HEK293 (cell line): ENCODE data around the gene ZFP36L1.

Source experiments
- CTCF ChIA-PET: fragments of 350-600 bp; formaldehyde crosslinking; extraction: SDS; loops from one replicate; lab custom pipeline; 2021; ENCODE audit warnings: antibody characterized with exemption; lab: Yijun Ruan, JAX
- POLR2A ChIA-PET: fragments of 300-600 bp; formaldehyde crosslinking; extraction: SDS; loops from one replicate; lab custom pipeline; 2020; ENCODE audit warnings: antibody characterized with exemption, inconsistent platforms; lab: Yijun Ruan, JAX
- H3K27ac ChIP-seq: fragments of 200-500 bp; sonication (Bioruptor generic); 2 replicates; pipeline ENCODE4 v1.5.1; 2014; ENCODE audit warnings: low read depth, low read length, control low read depth, inconsistent platforms; ENCODE audit errors: extremely low read depth
- H3K36me3 ChIP-seq, 2 experiments: fragments of 200-500 bp in 1 of 2; sonication (Bioruptor generic) in 1 of 2; 1 replicate in 1 of 2; 2 replicates in 1 of 2; pipeline ENCODE4 v1.5.1; 2014 to 2017; ENCODE audit warnings: inconsistent platforms in 2 of 2, low read length in 2 of 2; ENCODE audit not compliant: control insufficient read depth in 2 of 2, insufficient read depth in 1 of 2
- H3K4me1 ChIP-seq: fragments of 200-500 bp; sonication (Bioruptor generic); 2 replicates; pipeline ENCODE4 v1.5.1; 2014; ENCODE audit warnings: mild to moderate bottlenecking, low read length, inconsistent platforms; ENCODE audit not compliant: control insufficient read depth, insufficient read depth
- H3K4me3 ChIP-seq: 2 replicates; pipeline ENCODE4 v1.5.1; 2011; ENCODE audit warnings: low read depth, mild to moderate bottlenecking, control low read depth, low read length, moderate library complexity
- H3K9me3 ChIP-seq: fragments of 200-500 bp; sonication (Bioruptor generic); 2 replicates; pipeline ENCODE4 v1.5.1; 2014; ENCODE audit warnings: low read depth, low read length, inconsistent platforms; ENCODE audit not compliant: control insufficient read depth, insufficient read depth
- GFI1B ChIP-seq: fragments of 450-650 bp; formaldehyde crosslinking; IDR thresholded peaks from 2 replicates; pipeline ENCODE4 v1.5.1; 2016; ENCODE audit warnings: missing biosample characterization, missing genetic modification characterization
- HOXC10 ChIP-seq: sonication (generic); formaldehyde crosslinking; IDR thresholded peaks from 2 replicates; pipeline ENCODE4 v1.8.1; 2023; ENCODE audit warnings: mild to moderate bottlenecking, missing genetic modification reagents
- KLF7 ChIP-seq: fragments of 450-650 bp; formaldehyde crosslinking; IDR thresholded peaks from 2 replicates; pipeline ENCODE4 v1.5.1; 2016; ENCODE audit warnings: missing biosample characterization, missing genetic modification characterization, borderline replicate concordance
- RBAK ChIP-seq: fragments of 450-650 bp; formaldehyde crosslinking; IDR thresholded peaks from 2 replicates; pipeline ENCODE4 v1.5.1; 2016; ENCODE audit warnings: missing biosample characterization, missing genetic modification characterization
- SALL2 ChIP-seq: fragments of 450-650 bp; formaldehyde crosslinking; IDR thresholded peaks from 2 replicates; pipeline ENCODE4 v1.5.0; 2017; ENCODE audit warnings: missing biosample characterization, mild to moderate bottlenecking, missing genetic modification characterization, borderline replicate concordance
- SP7 ChIP-seq: fragments of 450-650 bp; formaldehyde crosslinking; IDR thresholded peaks from 2 replicates; pipeline ENCODE4 v1.5.1; 2016; ENCODE audit warnings: missing biosample characterization, missing genetic modification characterization
- ZNF157 ChIP-seq: fragments of 450-650 bp; formaldehyde crosslinking; IDR thresholded peaks from 2 replicates; pipeline ENCODE4 v1.5.1; 2016; ENCODE audit warnings: missing biosample characterization, missing genetic modification characterization
- ZNF174 ChIP-seq: fragments of 450-650 bp; formaldehyde crosslinking; IDR thresholded peaks from 2 replicates; pipeline ENCODE4 v1.5.0; 2017; ENCODE audit warnings: missing biosample characterization, mild to moderate bottlenecking, missing genetic modification characterization
- ZNF248 ChIP-seq: fragments of 450-650 bp; formaldehyde crosslinking; IDR thresholded peaks from 2 replicates; pipeline ENCODE4 v1.5.1; 2017; ENCODE audit warnings: missing biosample characterization, missing genetic modification characterization
- ZNF311 ChIP-seq: fragments of 450-650 bp; formaldehyde crosslinking; IDR thresholded peaks from 2 replicates; pipeline ENCODE4 v1.5.1; 2017; ENCODE audit warnings: missing biosample characterization, missing genetic modification characterization, borderline replicate concordance
- ZNF324 ChIP-seq: fragments of 450-650 bp; formaldehyde crosslinking; IDR thresholded peaks from 2 replicates; pipeline ENCODE4 v1.5.1; 2016; ENCODE audit warnings: missing biosample characterization, missing genetic modification characterization
- ZNF514 ChIP-seq: fragments of 450-650 bp; formaldehyde crosslinking; IDR thresholded peaks from 2 replicates; pipeline ENCODE4 v1.5.1; 2016; ENCODE audit warnings: missing biosample characterization, missing genetic modification characterization
- ZNF518A ChIP-seq: fragments of 450-650 bp; formaldehyde crosslinking; conservative IDR thresholded peaks from 2 replicates; pipeline ENCODE4 v1.5.1; 2016; ENCODE audit warnings: low read depth, missing biosample characterization, missing genetic modification characterization
- ZNF549 ChIP-seq: fragments of 450-650 bp; IDR thresholded peaks from 2 replicates; pipeline ENCODE4 v1.5.1; 2018; ENCODE audit warnings: missing biosample characterization, missing genetic modification characterization, mild to moderate bottlenecking, inconsistent platforms, moderate library complexity
- ZNF555 ChIP-seq: fragments of 450-650 bp; formaldehyde crosslinking; conservative IDR thresholded peaks from 2 replicates; pipeline ENCODE4 v1.5.1; 2017; ENCODE audit warnings: missing biosample characterization, mild to moderate bottlenecking, missing genetic modification characterization, inconsistent platforms
- ZNF560 ChIP-seq: fragments of 450-650 bp; formaldehyde crosslinking; IDR thresholded peaks from 2 replicates; pipeline ENCODE4 v1.5.1; 2017; ENCODE audit warnings: missing biosample characterization, missing genetic modification characterization, borderline replicate concordance
- ZNF768 ChIP-seq: fragments of 450-650 bp; formaldehyde crosslinking; IDR thresholded peaks from 2 replicates; pipeline ENCODE4 v1.5.1; 2018; ENCODE audit warnings: missing biosample characterization, mild to moderate bottlenecking, missing genetic modification characterization
- ZNF837 ChIP-seq: fragments of 450-650 bp; formaldehyde crosslinking; IDR thresholded peaks from 2 replicates; pipeline ENCODE4 v1.5.1; 2016; ENCODE audit warnings: missing biosample characterization, missing genetic modification characterization
- TF ChIP-seq, protein P1 (sequence below): IDR thresholded peaks from 2 replicates; pipeline ENCODE4 v1.6.1; 2011; ENCODE audit warnings: mild to moderate bottlenecking, low read depth, low read length, borderline replicate concordance

ZFP36L1 gene

DNA sequence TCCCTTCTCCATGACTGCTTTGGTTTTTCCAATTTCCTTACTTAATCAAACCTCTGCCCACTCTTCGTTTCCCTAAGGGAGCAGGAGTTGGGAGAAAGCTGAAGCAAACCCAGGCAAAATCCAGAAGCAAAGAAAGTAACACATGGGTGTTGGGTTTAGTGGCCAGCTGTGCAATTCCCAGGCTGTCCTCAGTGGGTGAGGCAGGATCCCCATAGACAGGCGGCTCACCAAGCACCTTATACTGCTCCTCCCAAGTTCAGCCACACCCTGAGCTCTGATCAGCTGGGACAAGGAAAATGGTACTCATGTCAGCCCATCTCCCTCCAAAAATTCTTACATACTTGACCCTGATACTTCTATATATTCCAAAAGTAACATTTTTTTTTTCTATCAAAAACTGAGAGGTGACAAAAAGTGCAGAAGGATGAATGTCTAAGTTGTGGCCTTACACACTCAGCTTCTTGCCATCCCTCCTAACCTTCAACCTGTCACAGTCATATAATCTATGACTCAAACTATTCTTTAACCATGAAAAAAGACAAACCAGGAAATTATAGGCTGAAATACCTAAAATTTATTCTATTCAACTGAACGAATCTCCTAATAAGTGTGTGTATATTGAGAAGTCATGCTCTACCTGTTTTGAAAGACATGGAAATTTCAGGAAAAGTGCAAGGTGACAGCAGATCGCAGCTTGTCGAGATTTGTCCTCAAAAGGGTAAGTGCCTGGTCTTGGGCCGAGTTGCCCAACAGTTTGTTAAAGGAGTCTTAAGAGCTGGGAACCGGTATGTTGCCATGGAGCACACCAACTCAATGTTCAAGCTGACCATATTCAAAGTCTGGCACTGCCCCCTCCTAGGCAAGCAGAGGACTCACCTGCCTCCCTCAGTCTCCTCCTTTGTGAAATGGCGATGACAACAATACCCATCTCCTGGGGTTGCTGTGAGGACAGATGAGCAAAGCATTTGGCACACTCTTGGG, 17.6 kb upstream of the ZFP36L1 start:
- H3K4me3 ChIP-seq, result no peak overlapping the region
- H3K27ac ChIP-seq, result no peak overlapping the region
- ChIA-PET POLR2A (interaction anchor here (1.1 kb wide), 1 partner anchor 18 kb away, joined by 4 read pairs; the partner anchor contains the start of gene ZFP36L1), CTCF (interaction anchor here (0.6 kb wide), 1 partner anchor 125 kb away, joined by 3 read pairs; no protein-coding TSS in a partner anchor)
- H3K9me3 ChIP-seq, result no peaks in the 10 kb centered on the region
- TF ChIP-seq ZNF514 (tag by site-specific recombination) (no peak), GFI1B (tag by site-specific recombination) (no peak), ZNF555 (tag by site-specific recombination) (no peak), ZNF157 (tag by site-specific recombination) (no peak), HOXC10 (CRISPR knock-in tag) (no peak), SP7 (tag by site-specific recombination) (no peak), ZNF174 (no peak), ZNF560 (tag by site-specific recombination) (no peak), ZNF549 (tag by site-specific recombination) (no peak)
- TF ChIP-seq, protein P1, sequence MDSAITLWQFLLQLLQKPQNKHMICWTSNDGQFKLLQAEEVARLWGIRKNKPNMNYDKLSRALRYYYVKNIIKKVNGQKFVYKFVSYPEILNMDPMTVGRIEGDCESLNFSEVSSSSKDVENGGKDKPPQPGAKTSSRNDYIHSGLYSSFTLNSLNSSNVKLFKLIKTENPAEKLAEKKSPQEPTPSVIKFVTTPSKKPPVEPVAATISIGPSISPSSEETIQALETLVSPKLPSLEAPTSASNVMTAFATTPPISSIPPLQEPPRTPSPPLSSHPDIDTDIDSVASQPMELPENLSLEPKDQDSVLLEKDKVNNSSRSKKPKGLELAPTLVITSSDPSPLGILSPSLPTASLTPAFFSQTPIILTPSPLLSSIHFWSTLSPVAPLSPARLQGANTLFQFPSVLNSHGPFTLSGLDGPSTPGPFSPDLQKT, result no peak
- H3K4me1 ChIP-seq, result peaks cover 18% of the 10 kb centered on the region
- H3K36me3 ChIP-seq, result no peaks in the 10 kb centered on the region

- Histone ChIP-seq H3K36me3 (no peaks in the 10 kb centered on the region), H3K9me3 (no peaks in the 10 kb centered on the region; the same call in 1 of the 2 replicates), H3K4me1 (peaks cover 9% of the 10 kb centered on the region), H3K27ac (no peak overlapping the region), H3K4me3 (no peak overlapping the region)
- POLR2A ChIA-PET, result interaction anchor here (0.7 kb wide), 1 partner anchor 14 kb away, joined by 3 read pairs; no protein-coding TSS in a partner anchor
- TF ChIP-seq ZNF324 (tag by site-specific recombination), result no peak
- no peak for TF ChIP-seq SALL2 (tag by site-specific recombination)
- TF ChIP-seq ZNF837 (tag by site-specific recombination), result no peak
- no peak for TF ChIP-seq ZNF768 (tag by site-specific recombination)
- no peak for TF ChIP-seq ZNF311 (tag by site-specific recombination)
- TF ChIP-seq KLF7, result no peak
- no peak for TF ChIP-seq ZNF248 (tag by site-specific recombination)
- no peak for TF ChIP-seq RBAK (tag by site-specific recombination)
- TF ChIP-seq ZNF518A (tag by site-specific recombination), result no peak
- CTCF ChIA-PET, result interaction anchor here (0.6 to 1.0 kb wide), 3 partner anchors 10 to 320 kb away, joined by 3 to 4 read pairs (median 3); no protein-coding TSS in a partner anchor
These were observed 16.7 kb upstream of the ZFP36L1 start for GRCh38 chr14:68809524-68809923.
